GM12891 (cell line): ENCODE results near the gene KRT17.

Source experiments
- POLR2A ChIP-seq: IDR thresholded peaks from 2 replicates; pipeline ENCODE4 v1.6.1; 2011; ENCODE audit warnings: low read depth, low read length, control low read depth
- POLR2AphosphoS5 ChIP-seq: IDR thresholded peaks from 2 replicates; pipeline ENCODE4 v1.6.1; 2011; ENCODE audit warnings: low read depth, low read length, control low read depth
- POU2F2 ChIP-seq: IDR thresholded peaks from 2 replicates; pipeline ENCODE4 v1.6.1; 2011; ENCODE audit warnings: low read depth, mild to moderate bottlenecking, control low read depth, low read length, moderate library complexity

- TF ChIP-seq POLR2A = no peak
- TF ChIP-seq POLR2AphosphoS5 = no peak
- TF ChIP-seq POU2F2 = no peak
Measured at GRCh38 chr17:41580244-41580575, 44.2 kb downstream of the KRT17 start.
